ENCODE data around the gene SCN7A.

Gene SCN7A

DNA sequence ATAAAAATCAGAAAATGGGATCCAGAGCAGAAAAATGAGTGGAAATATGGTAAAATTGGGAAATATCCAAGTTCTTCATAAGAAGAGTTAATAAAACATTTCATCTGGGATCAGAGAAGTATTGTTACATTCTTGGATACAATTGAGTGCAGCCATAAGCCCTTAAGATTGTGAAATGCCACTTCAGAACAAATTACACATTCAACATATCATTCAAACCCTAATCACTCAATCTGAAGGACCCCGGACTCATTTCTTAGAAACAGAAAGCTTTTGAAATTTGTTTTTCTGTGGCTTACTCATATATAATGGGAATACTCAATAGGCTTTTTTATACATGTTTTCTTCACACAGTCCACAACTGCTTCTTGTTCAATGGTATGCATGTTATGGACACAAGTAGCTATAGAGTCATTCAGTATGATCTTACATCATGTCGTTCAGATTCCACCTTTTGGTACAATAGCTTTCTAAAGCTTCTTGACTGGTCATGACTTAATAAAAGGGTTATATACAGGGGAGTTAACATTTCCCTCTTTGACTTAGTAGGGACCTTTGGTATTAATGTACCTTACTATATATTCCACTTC lies 39.9 kb downstream of the SCN7A start:
- H3K27ac ChIP-seq, result no peak overlapping the region
- no peak for DNase-seq (ENCODE audit: low spot score)
- TF ChIP-seq, protein P1, sequence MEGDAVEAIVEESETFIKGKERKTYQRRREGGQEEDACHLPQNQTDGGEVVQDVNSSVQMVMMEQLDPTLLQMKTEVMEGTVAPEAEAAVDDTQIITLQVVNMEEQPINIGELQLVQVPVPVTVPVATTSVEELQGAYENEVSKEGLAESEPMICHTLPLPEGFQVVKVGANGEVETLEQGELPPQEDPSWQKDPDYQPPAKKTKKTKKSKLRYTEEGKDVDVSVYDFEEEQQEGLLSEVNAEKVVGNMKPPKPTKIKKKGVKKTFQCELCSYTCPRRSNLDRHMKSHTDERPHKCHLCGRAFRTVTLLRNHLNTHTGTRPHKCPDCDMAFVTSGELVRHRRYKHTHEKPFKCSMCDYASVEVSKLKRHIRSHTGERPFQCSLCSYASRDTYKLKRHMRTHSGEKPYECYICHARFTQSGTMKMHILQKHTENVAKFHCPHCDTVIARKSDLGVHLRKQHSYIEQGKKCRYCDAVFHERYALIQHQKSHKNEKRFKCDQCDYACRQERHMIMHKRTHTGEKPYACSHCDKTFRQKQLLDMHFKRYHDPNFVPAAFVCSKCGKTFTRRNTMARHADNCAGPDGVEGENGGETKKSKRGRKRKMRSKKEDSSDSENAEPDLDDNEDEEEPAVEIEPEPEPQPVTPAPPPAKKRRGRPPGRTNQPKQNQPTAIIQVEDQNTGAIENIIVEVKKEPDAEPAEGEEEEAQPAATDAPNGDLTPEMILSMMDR (IDR thresholded peaks at IDR 0.05), result no peak
- H3K4me3 ChIP-seq, result no peak overlapping the region

DNA sequence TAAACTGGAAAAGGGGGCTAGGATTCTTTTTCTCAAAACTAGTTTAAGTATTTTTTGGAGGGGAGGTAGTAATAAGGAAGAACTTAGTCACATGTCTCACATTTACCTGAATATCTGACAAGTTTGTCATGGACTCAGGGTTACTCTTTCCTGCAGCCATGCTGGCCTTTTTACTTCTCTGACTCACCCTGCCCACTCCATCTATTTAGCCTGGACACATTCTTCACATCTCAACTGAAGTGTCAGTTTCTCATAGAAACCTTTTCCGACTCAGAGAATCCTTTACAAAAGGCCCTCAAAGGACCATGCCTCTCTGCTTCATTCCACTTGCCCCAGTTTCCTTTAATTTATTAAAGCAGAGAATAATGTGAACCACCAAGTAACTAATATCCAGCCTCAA lies 42.6 kb downstream of the SCN7A start:
- no peak overlapping the region for H3K27ac ChIP-seq
- TF ChIP-seq, protein P1 (IDR thresholded peaks at IDR 0.05), result no peak
- DNase-seq (ENCODE audit: low spot score), result no peak
- no peak overlapping the region for H3K4me3 ChIP-seq

- no peak for DNase-seq (ENCODE audit: low spot score)
- no peak overlapping the region for H3K4me3 ChIP-seq
- TF ChIP-seq, protein P1 (IDR thresholded peaks at IDR 0.05), result no peak
- no peak overlapping the region for H3K27ac ChIP-seq
These were observed 44.6 kb downstream of the SCN7A start for GRCh38 chr2:166449439-166449838.

- TF ChIP-seq, protein P1 (IDR thresholded peaks at IDR 0.05), result no peak
- Histone ChIP-seq H3K27ac (no peak overlapping the region), H3K4me3 (no peak overlapping the region)
- DNase-seq (ENCODE audit: low spot score), result no peak
These were observed 45.9 kb downstream of the SCN7A start for GRCh38 chr2:166448106-166448505.

- TF ChIP-seq, protein P1 (IDR thresholded peaks at IDR 0.05), result no peak
- H3K27ac ChIP-seq, result no peak overlapping the region
- H3K4me3 ChIP-seq, result no peak overlapping the region
- no peak for DNase-seq (ENCODE audit: low spot score)
These were observed 49.7 kb downstream of the SCN7A start for GRCh38 chr2:166444306-166444705.

DNA sequence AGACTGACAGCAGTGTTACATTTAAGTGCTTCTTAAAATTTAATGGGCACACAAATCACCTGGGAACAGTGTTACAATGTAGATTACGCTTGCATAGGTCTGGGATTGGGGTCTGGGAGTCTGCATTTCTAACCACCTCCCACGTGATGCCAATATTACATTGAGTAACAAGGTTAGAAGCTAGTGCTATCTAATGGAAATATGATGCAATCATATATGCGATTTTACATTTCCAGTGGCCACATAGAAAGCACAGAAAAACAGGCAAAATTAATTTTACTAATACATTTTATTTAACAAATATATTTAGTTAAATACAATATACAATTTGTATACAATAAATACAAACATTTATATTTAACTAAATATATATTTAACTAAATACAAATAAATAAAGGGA lies 53.7 kb downstream of the SCN7A start:
- TF ChIP-seq, protein P1 (IDR thresholded peaks at IDR 0.05), result no peak
- Histone ChIP-seq H3K27ac (no peak overlapping the region), H3K4me3 (no peak overlapping the region)
- DNase-seq (ENCODE audit: low spot score), result no peak

DNA sequence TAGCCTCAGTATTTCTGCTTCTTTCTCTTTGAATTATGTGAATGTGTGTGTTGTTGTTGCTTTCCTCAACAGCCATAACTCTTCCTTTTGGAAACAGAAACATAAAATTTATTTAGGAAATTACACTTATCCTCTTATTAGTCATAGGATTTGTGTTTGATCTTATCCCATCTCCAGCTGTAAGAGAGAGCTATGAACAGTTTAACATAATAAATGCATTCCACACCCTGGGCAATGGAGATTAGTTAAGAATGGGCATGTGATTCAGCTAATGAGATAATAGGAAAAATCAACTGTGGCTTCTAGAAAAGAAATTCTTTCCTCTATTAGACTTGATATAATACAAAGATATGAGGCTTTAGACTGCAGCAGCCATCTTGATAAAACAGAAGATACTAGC lies 55.0 kb downstream of the SCN7A start:
- Histone ChIP-seq H3K4me3 (no peak overlapping the region), H3K27ac (no peak overlapping the region)
- no peak for DNase-seq (ENCODE audit: low spot score)
- TF ChIP-seq, protein P1 (IDR thresholded peaks at IDR 0.05), result no peak

Data from coronary artery (tissue), 2 donors.